GDM1 (cell line): Measurements from ENCODE around the gene GOLGB1.
"Not testable (repeated sequence)": the region's sequence is repeated elsewhere in the genome, so short reads cannot be mapped to it uniquely, and the experiment has no call there.

ENCODE experiments used
- DNase-seq: peaks from one replicate; lab custom pipeline; 2025; lab: John Stamatoyannopoulos, UW

The GOLGB1 gene

GRCh38 chr3:121749276-121750086 is at the start of gene GOLGB1:
GOLGB1 (minus strand) TSS chr3:121749741; CDS start chr3:121730971, 18,770 bp downstream.
- DNase-seq = peak; percentile 98

- DNase-seq = no peak
These were observed 47.4 kb upstream of the GOLGB1 start for GRCh38 chr3:121796970-121797369.

GRCh38 chr3:121794264-121794983 is 44.9 kb upstream of the GOLGB1 start:
- DNase-seq = no peak

GRCh38 chr3:121793078-121793477 is 43.5 kb upstream of the GOLGB1 start:
- no peak for DNase-seq

GRCh38 chr3:121786485-121786884 is 36.9 kb upstream of the GOLGB1 start:
- no peak for DNase-seq

GRCh38 chr3:121782784-121783183 is 33.2 kb upstream of the GOLGB1 start:
- DNase-seq = not testable (repeated sequence)

GRCh38 chr3:121781611-121782010 is 32.1 kb upstream of the GOLGB1 start:
- DNase-seq = no peak

- not testable (repeated sequence) for DNase-seq
These were observed 25.6 kb upstream of the GOLGB1 start for GRCh38 chr3:121775095-121775494.

- no peak for DNase-seq
These were observed 19.7 kb upstream of the GOLGB1 start for GRCh38 chr3:121769246-121769645.

GRCh38 chr3:121768452-121768851 is 18.9 kb upstream of the GOLGB1 start:
- DNase-seq = no peak

- DNase-seq = no peak
These were observed 10.1 kb upstream of the GOLGB1 start for GRCh38 chr3:121759541-121760202.

- no peak for DNase-seq
These were observed 9.3 kb upstream of the GOLGB1 start for GRCh38 chr3:121758727-121759450.

- DNase-seq = no peak
These were observed 8.4 kb upstream of the GOLGB1 start for GRCh38 chr3:121757812-121758545.

GRCh38 chr3:121757087-121757811 is 7.7 kb upstream of the GOLGB1 start:
- no peak for DNase-seq

- DNase-seq = no peak
These were observed 3.2 kb upstream of the GOLGB1 start for GRCh38 chr3:121752772-121753171.

GRCh38 chr3:121752261-121752660 is 2.7 kb upstream of the GOLGB1 start:
- DNase-seq = no peak

GRCh38 chr3:121750087-121750415 is 510 bp upstream of the GOLGB1 start:
- DNase-seq = no peak

- DNase-seq = peak; percentile 28
These were observed 763 bp downstream of the GOLGB1 start for GRCh38 chr3:121748680-121749275.

GRCh38 chr3:121747976-121748375 is 1.6 kb downstream of the GOLGB1 start:
- no peak for DNase-seq

- not testable (repeated sequence) for DNase-seq
These were observed 6.4 kb downstream of the GOLGB1 start for GRCh38 chr3:121743106-121743505.
